22Rv1 (cell line): ENCODE measurements around the gene MCM3AP.
"Not testable (repeated sequence)": the region's sequence is repeated elsewhere in the genome, so short reads cannot be mapped to it uniquely, and the experiment has no call there.

Experiments used
- CTCF ChIP-seq: fragments of 450-650 bp; IDR thresholded peaks from 2 replicates; pipeline ENCODE4 v1.5.1; 2017; ENCODE audit warnings: mild to moderate bottlenecking
- ZFX ChIP-seq: fragments of 450-650 bp; IDR thresholded peaks from 2 replicates; pipeline ENCODE4 v1.6.1; 2017; ENCODE audit warnings: antibody characterized with exemption, borderline replicate concordance

DNA sequence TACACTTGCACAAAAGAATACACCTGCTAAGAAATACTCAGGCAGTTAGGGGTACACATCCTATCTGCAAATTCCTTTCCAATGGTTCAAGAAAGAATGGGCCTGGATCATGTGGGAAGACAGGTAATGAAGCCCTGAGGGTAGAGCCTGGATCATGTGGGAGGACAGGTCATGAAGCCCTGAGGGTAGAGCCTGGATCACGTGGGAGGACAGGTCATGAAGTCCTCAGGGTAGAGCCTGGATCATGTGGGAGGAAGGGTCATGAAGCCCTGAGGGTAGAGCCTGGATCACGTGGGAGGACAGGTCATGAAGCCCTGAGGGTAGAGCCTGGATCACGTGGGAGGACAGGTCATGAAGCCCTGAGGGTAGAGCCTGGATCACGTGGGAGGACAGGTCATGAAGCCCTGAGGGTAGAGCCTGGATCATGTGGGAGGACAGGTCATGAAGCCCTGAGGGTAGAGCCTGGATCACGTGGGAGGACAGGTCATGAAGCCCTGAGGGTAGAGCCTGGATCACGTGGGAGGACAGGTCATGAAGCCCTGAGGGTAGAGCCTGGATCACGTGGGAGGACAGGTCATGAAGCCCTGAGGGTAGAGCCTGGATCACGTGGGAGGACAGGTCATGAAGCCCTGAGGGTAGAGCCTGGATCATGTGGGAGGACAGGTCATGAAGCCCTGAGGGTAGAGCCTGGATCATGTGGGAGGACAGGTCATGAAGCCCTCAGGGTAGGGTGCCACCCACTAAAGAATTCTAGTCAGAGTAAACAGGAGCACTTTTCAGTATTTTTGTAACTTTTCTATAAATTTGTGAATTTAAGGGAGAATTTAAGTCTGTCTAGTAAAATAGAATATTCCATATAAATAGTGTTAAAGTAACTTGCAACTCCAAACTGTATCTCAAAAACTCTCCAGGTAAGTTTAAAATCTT lies 84.3 kb downstream of the MCM3AP start:
- TF ChIP-seq CTCF, ZFX: not testable (repeated sequence)
